Stimulated activated CD4-positive, alpha-beta T cell treated with anti-CD3 and anti-CD28 coated beads, Interleukin-4, amount 100 ng/mL, for 1 hour (primary cell): ENCODE data around the gene PPP1CA.
A peak's percentile ranks its signal among the peaks of the same experiment; 100 is the strongest.
"Not testable (repeated sequence)": the region's sequence is repeated elsewhere in the genome, so short reads cannot be mapped to it uniquely, and the experiment has no call there.

Experiments used
- DNase-seq: peaks from one replicate; pipeline ENCODE4 v3.0.0-alpha.2; 2020

PPP1CA gene

GRCh38 chr11:67416416-67417335 is 15.0 kb upstream of the PPP1CA start:
- DNase-seq, result peak; percentile 65

DNA sequence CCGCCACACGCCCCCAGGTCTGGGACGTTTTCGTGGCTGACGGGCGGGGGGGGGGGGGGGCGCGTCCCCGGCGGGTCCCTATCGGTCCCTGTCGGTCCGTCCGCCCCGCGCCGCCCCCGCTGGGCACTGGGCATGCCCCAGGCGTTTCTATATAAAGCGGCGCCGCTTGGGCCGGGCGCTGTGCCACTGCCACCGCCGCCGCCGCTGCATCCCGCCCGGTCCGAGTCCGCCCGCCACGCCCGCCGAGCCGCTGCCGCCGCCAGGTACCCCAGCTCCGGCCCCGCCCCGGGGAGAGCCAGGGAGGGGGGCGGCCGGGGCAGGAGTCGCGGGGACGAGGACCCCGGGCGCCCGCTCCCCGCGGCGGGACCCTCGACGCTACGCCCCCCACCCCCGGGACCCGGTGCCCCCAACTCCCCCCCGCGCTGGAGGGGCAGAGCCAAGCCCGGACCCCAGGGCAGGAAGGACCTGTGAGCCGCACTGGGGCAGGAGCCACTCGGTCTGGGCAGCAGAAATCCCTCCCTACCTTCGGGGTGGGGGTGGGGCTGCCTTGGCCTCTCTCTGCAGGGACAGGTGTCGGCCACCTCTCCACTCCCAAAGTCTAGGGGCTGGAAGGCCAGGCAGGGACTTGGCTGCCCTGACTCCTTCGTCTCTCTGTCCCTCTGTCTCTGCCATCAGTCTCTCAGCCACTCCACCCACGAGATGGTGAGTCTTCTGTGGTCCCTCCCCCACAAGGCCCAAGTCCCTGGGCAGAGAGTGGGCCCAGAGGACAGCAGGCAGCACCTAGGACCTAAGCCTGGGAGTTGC is 14.0 kb upstream of the PPP1CA start, which contains the start of gene CARNS1:
CARNS1 (plus strand) TSS at position 178 of the 804 bp plus-strand sequence; CDS start at position 700, 522 bp downstream.
- peak; percentile 16 for DNase-seq

- DNase-seq, result no peak
These were observed 11.7 kb upstream of the PPP1CA start for GRCh38 chr11:67413266-67413849.

- DNase-seq, result no peak
These were observed 11.0 kb upstream of the PPP1CA start for GRCh38 chr11:67412495-67413179.

DNA sequence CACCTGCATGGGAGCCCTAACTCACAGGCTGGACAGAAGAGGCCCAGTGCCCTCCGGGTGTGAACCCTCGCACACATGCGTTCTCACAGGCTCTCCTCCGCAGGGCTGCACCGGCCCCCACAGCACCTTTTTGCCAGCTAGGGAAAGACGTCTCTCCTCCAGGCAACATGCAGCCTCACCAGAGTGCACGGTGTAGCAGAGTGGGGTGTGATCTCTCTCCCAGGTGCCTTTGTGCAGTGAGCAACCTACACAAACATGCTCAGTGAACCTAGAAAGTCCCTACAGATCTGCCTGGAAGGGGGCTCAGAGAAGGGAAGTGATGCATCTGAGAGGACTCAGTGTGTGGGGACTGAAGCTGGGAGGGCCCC is 10.1 kb upstream of the PPP1CA start:
- no peak for DNase-seq

- DNase-seq, result no peak
These were observed 9.5 kb upstream of the PPP1CA start for GRCh38 chr11:67410984-67411784.

DNA sequence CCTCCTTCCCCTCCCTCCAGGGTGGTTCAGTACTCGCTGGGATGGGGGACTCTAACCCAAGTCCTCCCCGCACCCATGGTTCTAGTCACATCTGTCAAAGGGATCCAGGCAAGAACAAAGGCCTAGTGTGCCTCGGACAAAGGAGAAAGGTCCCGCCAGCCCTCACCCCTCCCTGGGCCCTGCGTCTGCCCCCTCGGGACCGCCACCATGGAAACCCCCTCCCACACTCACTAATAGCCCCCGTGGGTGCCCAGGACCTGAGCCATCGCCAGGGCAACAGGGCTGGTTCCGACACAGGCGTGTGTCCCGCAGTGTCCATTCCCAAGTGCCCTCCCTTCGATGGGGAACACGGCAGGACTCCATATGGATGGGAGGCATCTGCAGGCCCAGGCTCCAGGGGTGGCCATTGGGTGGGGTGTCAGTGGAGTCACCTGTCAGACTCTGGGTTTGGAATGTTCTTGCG is 8.7 kb upstream of the PPP1CA start:
- no peak for DNase-seq

- no peak for DNase-seq
These were observed 8.2 kb upstream of the PPP1CA start for GRCh38 chr11:67409781-67410368.

DNA sequence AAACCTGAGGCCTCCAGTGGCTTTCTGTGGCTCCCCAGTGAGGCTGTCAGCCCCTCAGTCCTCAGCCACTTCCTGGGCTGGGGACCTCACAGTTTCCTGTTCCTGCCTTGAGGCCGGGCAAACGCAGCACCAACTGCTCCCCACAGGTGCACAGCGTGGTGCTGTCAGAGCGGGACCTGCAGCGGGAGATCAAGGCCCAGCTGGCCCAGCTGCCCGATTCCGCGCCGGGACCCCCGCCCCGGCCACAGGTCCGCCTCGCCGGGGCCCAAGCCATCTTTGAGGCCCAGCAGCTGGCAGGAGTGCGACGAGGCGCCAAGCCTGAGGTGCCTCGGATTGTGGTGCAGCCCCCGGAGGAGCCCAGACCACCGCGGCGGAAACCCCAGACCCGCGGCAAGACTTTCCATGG is 7.6 kb upstream of the PPP1CA start:
- DNase-seq, result peak; percentile 53

DNA sequence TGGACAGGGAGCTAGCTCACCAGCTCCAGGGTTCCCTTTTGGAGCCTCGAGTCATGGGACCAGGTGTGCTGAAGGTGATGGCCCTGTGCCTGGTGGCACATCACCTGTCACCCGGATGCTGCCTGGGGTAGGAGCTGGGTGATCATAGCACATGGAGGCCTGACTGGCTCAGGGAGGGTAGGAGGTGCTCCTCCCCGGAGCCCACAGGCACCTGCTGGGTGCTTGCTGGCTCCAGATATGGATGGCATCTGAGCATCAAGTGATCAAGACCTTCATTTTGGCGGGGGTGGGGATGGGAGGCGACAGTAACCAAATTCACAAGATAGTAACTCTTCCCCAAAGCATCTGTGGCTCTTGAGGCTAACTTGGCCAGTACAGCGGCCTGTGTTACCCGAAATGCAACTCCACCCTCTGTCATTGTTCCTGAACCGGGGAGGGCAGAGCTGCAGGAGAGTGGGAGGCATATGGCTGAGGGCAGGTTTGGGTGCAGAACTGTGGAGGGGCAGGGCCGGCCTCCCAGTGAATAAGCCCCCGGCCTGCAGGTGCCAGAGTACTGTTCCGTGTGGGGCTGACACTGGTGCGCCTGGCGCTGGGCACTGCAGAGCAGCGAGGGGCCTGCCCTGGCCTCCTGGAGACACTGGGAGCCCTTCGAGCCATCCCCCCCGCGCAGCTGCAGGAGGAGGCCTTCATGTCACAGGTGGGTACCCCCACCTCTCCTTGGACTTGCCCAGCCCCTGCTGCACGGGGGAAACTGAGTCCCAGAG is 7.0 kb upstream of the PPP1CA start:
- DNase-seq, result peak; percentile 23

DNA sequence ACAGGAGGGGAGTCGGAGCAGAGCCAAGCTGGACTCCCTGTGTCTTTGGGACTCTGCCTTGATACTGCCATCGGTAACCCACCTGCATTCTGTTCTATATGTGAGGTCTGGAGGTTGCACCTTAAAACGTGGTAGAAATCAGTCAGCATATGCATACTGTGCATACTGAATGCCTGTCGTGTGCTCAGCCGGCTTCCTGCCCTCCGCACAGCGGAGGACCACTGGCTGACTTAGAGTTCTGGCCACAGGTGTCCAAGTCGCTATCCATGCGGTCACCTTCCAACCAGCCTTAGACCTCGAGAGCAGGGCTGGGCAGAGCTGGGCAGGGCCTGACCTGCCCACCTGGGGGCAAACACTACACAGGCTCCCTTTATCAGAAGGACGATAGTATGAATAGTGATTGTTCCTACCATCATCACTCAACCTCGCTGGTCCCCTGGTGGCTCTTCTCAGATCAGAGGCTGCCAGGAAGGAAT is 6.1 kb upstream of the PPP1CA start:
- DNase-seq, result no peak

DNA sequence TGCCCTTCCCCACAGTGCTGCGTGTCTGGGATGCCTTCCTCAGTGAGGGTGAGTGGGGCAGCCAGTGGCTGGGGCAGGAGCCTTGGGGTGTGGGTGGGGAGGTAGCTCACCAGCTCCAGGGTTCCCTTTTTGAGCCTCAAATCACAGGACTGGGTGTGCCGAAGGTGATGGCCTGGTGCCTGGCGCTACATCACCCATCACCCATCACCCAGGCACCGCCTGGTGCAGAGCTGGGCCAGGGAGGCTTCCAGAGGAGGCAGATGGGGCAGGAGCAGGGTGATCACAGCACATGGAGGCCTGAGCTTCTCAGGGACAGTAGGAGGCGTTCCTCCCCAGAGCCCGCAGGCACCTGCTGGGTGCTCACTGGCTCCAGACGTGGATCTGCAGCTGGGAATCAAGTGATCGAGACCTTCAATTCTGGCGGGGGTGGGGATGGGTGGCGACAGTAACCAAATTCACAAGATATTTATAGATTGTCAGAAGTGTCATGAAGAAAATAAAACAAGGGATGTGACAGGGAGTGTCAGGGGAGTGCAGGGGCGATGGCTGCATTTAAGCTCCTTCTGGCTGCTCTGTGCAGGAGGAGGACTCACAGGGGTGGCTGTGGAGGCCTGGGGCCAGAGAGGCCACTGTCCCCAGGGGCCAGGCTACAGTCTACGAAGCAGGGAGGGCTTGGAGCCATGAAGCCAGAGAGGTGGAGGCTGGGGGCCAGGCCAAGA is 5.5 kb upstream of the PPP1CA start:
- DNase-seq, result peak; percentile 35

GRCh38 chr11:67406420-67406968 is 4.8 kb upstream of the PPP1CA start:
- no peak for DNase-seq

DNA sequence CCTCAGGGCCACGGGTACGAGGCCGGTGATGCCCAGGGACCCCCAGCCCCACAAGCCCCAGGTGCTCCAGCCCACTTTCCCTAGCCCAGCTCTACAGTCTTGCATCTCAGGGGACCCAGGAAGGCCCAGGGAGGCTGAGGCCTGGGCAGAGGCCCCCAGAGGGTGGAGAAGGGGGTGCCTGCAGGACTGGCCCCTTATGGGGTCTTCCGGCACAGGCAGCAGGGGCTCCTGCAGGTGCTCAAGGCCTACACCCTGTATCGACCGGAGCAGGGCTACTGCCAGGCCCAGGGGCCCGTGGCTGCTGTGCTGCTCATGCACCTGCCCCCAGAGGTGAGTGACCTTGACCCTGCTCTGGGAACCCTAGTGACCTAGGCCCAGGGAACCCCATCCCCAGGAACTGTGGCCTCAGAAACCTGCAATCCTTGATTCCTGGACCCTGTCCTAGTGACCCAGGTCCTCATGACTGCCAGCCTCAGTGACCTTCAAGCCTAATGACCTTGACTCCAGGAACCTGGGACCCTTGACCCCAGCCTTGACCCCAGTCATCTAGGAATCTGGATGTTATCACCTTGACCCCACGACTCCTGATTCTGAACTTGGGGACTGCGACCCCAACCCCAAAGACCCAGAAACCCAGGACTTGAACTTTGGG is 4.2 kb upstream of the PPP1CA start:
- DNase-seq, result no peak

GRCh38 chr11:67405196-67405567 is 3.5 kb upstream of the PPP1CA start:
- peak; percentile 36 for DNase-seq

GRCh38 chr11:67404515-67405195 is 3.0 kb upstream of the PPP1CA start:
- peak; percentile 47 for DNase-seq

DNA sequence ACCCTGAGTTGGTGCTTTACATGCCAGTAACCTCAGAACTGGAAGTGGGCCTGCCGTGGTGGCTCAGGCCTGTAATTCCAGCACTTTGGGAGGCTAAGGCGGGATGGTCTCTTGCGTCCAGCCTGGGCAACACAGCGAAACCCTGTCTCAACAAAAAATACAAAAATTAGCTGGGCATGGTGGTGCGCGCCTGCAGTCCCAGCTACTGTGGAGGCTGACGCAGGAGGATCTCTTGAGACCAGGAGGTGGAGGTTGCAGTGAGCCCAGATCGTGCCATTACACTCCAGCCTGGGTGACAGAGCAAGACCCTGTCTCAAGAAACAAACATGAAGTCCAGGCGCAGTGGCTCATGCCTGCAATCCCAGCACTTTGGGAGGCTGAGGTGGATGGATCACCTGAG is 1.4 kb upstream of the PPP1CA start:
- not testable (repeated sequence) for DNase-seq

- not testable (repeated sequence) for DNase-seq
These were observed 658 bp upstream of the PPP1CA start for GRCh38 chr11:67402192-67402839.
